SK-N-SH (cell line): ENCODE results near the gene METTL21A. TPM values are rescaled to one million over a fixed set of nuclear protein-coding genes. Genes with fewer than 3 reads are reported as not detected.

Source experiments
- CTCF ChIA-PET: fragments of 300-600, 350-600 bp; formaldehyde crosslinking; extraction: SDS; loops from one replicate; lab custom pipeline; 2021; lab: Yijun Ruan, JAX
- POLR2A ChIA-PET: fragments of 350-600 bp; sonication (Branson Sonifier 250); formaldehyde crosslinking; extraction: SDS; loops from one replicate; lab custom pipeline; 2020; ENCODE audit warnings: antibody characterized with exemption, inconsistent platforms; lab: Yijun Ruan, JAX
- DNase-seq: peaks from one replicate; pipeline ENCODE4 v3.0.0; 2012
- H2AFZ ChIP-seq: fragments of 200-600 bp; sonication (generic); 2 replicates; pipeline ENCODE4 v1.8.1; 2016; ENCODE audit warnings: antibody characterized with exemption, mild to moderate bottlenecking, low read depth
- H3F3A ChIP-seq: fragments of 200-600 bp; sonication (generic); replicated peaks from 2 replicates; pipeline ENCODE3; 2016; ENCODE audit warnings: antibody characterized with exemption, mild to moderate bottlenecking; ENCODE audit not compliant: insufficient read depth
- H3K27ac ChIP-seq, 2 experiments: fragments of 200-500 bp in 1 of 2; fragments of 200-600 bp in 1 of 2; sonication (Bioruptor generic) in 1 of 2; sonication (generic), shearing (Covaris generic) in 1 of 2; 2 replicates each; pipeline versions ENCODE4 v1.5.1 to v1.6.1; 2014 to 2016; ENCODE audit warnings: low read depth in 2 of 2, inconsistent platforms in 1 of 2, low read length in 1 of 2, mild to moderate bottlenecking in 1 of 2, mixed read lengths in 1 of 2
- H3K27me3 ChIP-seq: fragments of 200-600 bp; sonication (generic), shearing (Covaris generic); 2 replicates; pipeline ENCODE4 v1.6.1; 2016; ENCODE audit warnings: mixed run types; ENCODE audit not compliant: insufficient read depth
- H3K36me3 ChIP-seq, 2 experiments: fragments of 200-500 bp in 1 of 2; fragments of 200-600 bp in 1 of 2; sonication (Bioruptor generic) in 1 of 2; sonication (generic) in 1 of 2; replicated peaks in 1 of 2; 2 replicates each; pipeline versions ENCODE3 to v1.5.1; 2014 to 2016; ENCODE audit warnings: low read length in 1 of 2, mild to moderate bottlenecking in 1 of 2; ENCODE audit not compliant: insufficient read depth in 2 of 2, control insufficient read depth in 1 of 2
- H3K4me1 ChIP-seq, 2 experiments: fragments of 200-500 bp in 1 of 2; fragments of 200-600 bp in 1 of 2; sonication (Bioruptor generic) in 1 of 2; sonication (generic), shearing (Covaris generic) in 1 of 2; 2 replicates each; pipeline versions ENCODE4 v1.5.1 to v1.6.1; 2014 to 2016; ENCODE audit warnings: low read depth in 1 of 2, low read length in 1 of 2, mixed run types in 1 of 2; ENCODE audit not compliant: insufficient read depth in 2 of 2, control insufficient read depth in 1 of 2
- H3K4me2 ChIP-seq: fragments of 200-600 bp; sonication (generic), shearing (Covaris generic); 2 replicates; pipeline ENCODE4 v1.6.1; 2017; ENCODE audit warnings: mixed run types
- H3K4me3 ChIP-seq, 2 experiments: fragments of 200-500 bp in 1 of 2; fragments of 200-600 bp in 1 of 2; sonication (Bioruptor generic) in 1 of 2; sonication (generic), shearing (Covaris generic) in 1 of 2; 2 replicates each; pipeline versions ENCODE4 v1.5.1 to v1.8.1; 2014 to 2016; ENCODE audit warnings: low read depth in 2 of 2, inconsistent platforms in 1 of 2, low read length in 1 of 2, mild to moderate bottlenecking in 1 of 2, mixed read lengths in 1 of 2, moderate library complexity in 1 of 2
- H3K79me2 ChIP-seq: fragments of 200-600 bp; sonication (generic); 2 replicates; pipeline ENCODE4 v1.8.1; 2017; ENCODE audit warnings: mild to moderate bottlenecking; ENCODE audit not compliant: insufficient read depth
- H3K9ac ChIP-seq: fragments of 200-600 bp; sonication (generic); 2 replicates; pipeline ENCODE4 v1.6.1; 2017; ENCODE audit warnings: mixed run types
- H3K9me2 ChIP-seq: fragments of 200-600 bp; sonication (generic); 2 replicates; pipeline ENCODE4 v1.6.1; 2017; ENCODE audit warnings: mixed run types
- H3K9me3 ChIP-seq: fragments of 200-600 bp; sonication (generic); 2 replicates; pipeline ENCODE4 v1.6.1; 2017; ENCODE audit warnings: mixed run types, mild to moderate bottlenecking, moderate library complexity
- H4K20me1 ChIP-seq: fragments of 200-600 bp; sonication (generic); 2 replicates; pipeline ENCODE4 v1.6.1; 2017; ENCODE audit warnings: mild to moderate bottlenecking, mixed run types; ENCODE audit not compliant: insufficient read depth
- ELF1 ChIP-seq: IDR thresholded peaks from 2 replicates; pipeline ENCODE4 v1.4.0; 2012
- EZH2phosphoT487 ChIP-seq: fragments of 200-600 bp; sonication (generic); IDR thresholded peaks from 2 replicates; pipeline ENCODE4 v1.6.1; 2017; ENCODE audit warnings: low read depth, mixed run types, mild to moderate bottlenecking, antibody characterized with exemption, moderate library complexity, borderline replicate concordance
- FOSL2 ChIP-seq: IDR thresholded peaks from 2 replicates; pipeline ENCODE4 v1.4.0; 2012; ENCODE audit warnings: low read depth, mild to moderate bottlenecking, moderate library complexity, borderline replicate concordance
- GABPA ChIP-seq: IDR thresholded peaks from 2 replicates; pipeline ENCODE4 v1.4.0; 2012; ENCODE audit warnings: low read depth, mild to moderate bottlenecking
- GATA2 ChIP-seq: sonication (generic); formaldehyde crosslinking; IDR thresholded peaks from 2 replicates; pipeline ENCODE4 v1.5.0; 2020; ENCODE audit warnings: mild to moderate bottlenecking, missing genetic modification reagents
- JUND ChIP-seq: IDR thresholded peaks from 2 replicates; pipeline ENCODE4 v1.4.0; 2012
- MEF2A ChIP-seq: IDR thresholded peaks from 2 replicates; pipeline ENCODE4 v1.4.0; 2012; ENCODE audit warnings: low read depth, borderline replicate concordance
- NFIC ChIP-seq: IDR thresholded peaks from 2 replicates; pipeline ENCODE4 v1.4.0; 2012; ENCODE audit warnings: borderline replicate concordance
- POLR2AphosphoS5 ChIP-seq: IDR thresholded peaks from 2 replicates; pipeline ENCODE4 v1.6.1; 2012; ENCODE audit warnings: low read depth, low read length
- RCOR1 ChIP-seq: fragments of 150-350 bp; IDR thresholded peaks from 2 replicates; pipeline ENCODE4 v1.6.1; 2017; ENCODE audit warnings: antibody characterized with exemption, low read length
- TCF12 ChIP-seq: IDR thresholded peaks from 2 replicates; pipeline ENCODE4 v1.4.0; 2012
- YY1 ChIP-seq: IDR thresholded peaks from 2 replicates; pipeline ENCODE4 v1.4.0; 2012; ENCODE audit warnings: low read depth, mild to moderate bottlenecking
- WGBS: methylation state at CpG from one replicate; pipeline ENCODE4 v1.1.6; 2017; ENCODE audit warnings: low lambda C conversion rate; 5-methylcytosine and 5-hydroxymethylcytosine counted together
- polyA plus RNA-seq, 3 experiments: library from polyadenylated mRNA; depleted of rRNA; stranded (reverse); fragments of >200 nt; gene quantifications; 2 replicates each; pipeline ENCODE4 v1.2.3, GENCODE V29; 2012
- TF ChIP-seq, protein P1 (sequence below): fragments of 150-350 bp; IDR thresholded peaks from 2 replicates; pipeline ENCODE4 v1.6.1; 2017; ENCODE audit warnings: antibody characterized with exemption, low read length, low read depth, borderline replicate concordance
- TF ChIP-seq, protein P2 (sequence below): IDR thresholded peaks from 2 replicates; pipeline ENCODE4 v1.4.0; 2012; ENCODE audit warnings: low read depth, borderline replicate concordance
- TF ChIP-seq, protein P3 (sequence below): IDR thresholded peaks from 2 replicates; pipeline ENCODE4 v1.4.0; 2012; ENCODE audit warnings: low read depth
- TF ChIP-seq, protein P4 (sequence below): fragments of 150-350 bp; IDR thresholded peaks from 2 replicates; pipeline ENCODE4 v1.6.1; 2016; ENCODE audit warnings: mild to moderate bottlenecking, low read depth, low read length
- TF ChIP-seq, protein P5 (sequence below): fragments of 200-600 bp; sonication (generic); IDR thresholded peaks from 2 replicates; pipeline ENCODE4 v1.6.1; 2017; ENCODE audit warnings: antibody characterized with exemption, mild to moderate bottlenecking, moderate library complexity

Gene METTL21A
- polyA plus RNA-seq, 1 of the 3 experiments (the other 2 are of a cell fraction), result 19.4 TPM

DNA sequence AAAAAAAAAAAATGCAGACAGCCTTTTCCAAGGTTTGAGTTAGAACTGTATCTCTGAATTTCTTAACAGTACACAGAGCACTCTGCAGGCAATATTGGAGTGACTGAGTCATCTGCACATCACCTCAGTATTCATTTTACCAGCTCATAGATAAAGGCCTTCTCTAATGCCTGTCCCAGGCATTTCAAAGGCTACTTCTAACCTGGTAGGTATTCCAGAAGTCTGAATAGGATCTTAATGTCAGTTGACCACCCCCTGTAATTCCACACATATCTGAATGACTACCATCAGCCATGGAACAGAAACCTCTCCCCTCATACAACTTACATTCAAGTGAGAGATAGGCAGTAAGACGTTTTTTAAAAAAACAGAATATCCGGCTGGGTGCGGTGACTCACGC, 9.0 kb downstream of the METTL21A start:
- ChIA-PET CTCF (interaction anchor here (3.6 kb wide), 1 partner anchor 10 kb away, joined by 10 read pairs; the partner anchor contains the start of gene METTL21A), POLR2A (no interaction called here)
- WGBS, result 70% methylated on average over 4 of the region's 4 CpGs
- peak overlapping the region in 1 of 2 experiments; percentile 94; a peak in 2 of 4 replicates for H3K27ac ChIP-seq
- H3K79me2 ChIP-seq, result peaks cover 14% of the 10 kb centered on the region; the same call in 1 of the 2 replicates
- no peak overlapping the region for H2AFZ ChIP-seq
- H3K9ac ChIP-seq, result peak overlapping the region; percentile 69; the same call in 1 of the 2 replicates
- 0 out of 2 replicates have a peak overlapping the region, but pooled peaks have one; percentile 35 for H3K4me2 ChIP-seq
- H3K36me3 ChIP-seq, result peaks cover 17 to 28% of the 10 kb centered on the region in 2 experiments
- H3K9me2 ChIP-seq, result no peaks in the 10 kb centered on the region
- no peak for DNase-seq
- H3K4me1 ChIP-seq, result peaks cover 5 to 21% of the 10 kb centered on the region in 2 experiments; a peak in 3 of 4 replicates
- H3F3A ChIP-seq, result peaks cover 13% of the 10 kb centered on the region
- H4K20me1 ChIP-seq, result no peaks in the 10 kb centered on the region
- no peaks in the 10 kb centered on the region for H3K9me3 ChIP-seq
- TF ChIP-seq, protein P1, sequence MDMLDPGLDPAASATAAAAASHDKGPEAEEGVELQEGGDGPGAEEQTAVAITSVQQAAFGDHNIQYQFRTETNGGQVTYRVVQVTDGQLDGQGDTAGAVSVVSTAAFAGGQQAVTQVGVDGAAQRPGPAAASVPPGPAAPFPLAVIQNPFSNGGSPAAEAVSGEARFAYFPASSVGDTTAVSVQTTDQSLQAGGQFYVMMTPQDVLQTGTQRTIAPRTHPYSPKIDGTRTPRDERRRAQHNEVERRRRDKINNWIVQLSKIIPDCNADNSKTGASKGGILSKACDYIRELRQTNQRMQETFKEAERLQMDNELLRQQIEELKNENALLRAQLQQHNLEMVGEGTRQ, result no peak
- TF ChIP-seq JUND (no peak), TCF12 (no peak; the same call in 1 of the 2 replicates), FOSL2 (0 out of 2 replicates have a peak, but pooled peaks have one; percentile 17), YY1 (no peak), MEF2A (no peak)
- no peaks in the 10 kb centered on the region for H3K27me3 ChIP-seq
- no peak overlapping the region for H3K4me3 ChIP-seq

DNA sequence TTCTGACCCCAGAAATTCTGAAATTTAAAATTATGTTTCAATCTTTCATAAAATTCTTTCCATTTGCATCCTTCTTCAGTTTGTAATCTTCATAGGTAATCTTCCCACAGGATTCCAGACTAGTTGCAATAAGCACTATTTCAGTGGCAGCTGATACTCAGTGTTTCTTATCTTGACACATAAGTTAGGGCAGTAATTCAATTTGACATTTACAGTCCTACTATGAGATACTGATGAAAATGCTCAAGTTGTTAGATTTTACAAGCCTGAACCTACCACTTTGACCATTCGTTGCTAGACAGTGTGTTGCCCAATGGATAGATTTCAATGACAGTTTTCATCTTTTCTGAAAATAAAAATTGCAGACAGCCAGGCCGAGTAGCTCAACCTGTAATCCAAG, 10.4 kb downstream of the METTL21A start:
- Histone ChIP-seq H3K36me3 (peaks cover 12 to 22% of the 10 kb centered on the region in 2 experiments), H3K9me3 (no peaks in the 10 kb centered on the region), H3K4me2 (no peak overlapping the region), H3K4me3 (no peak overlapping the region), H3K79me2 (peaks cover 12% of the 10 kb centered on the region; the same call in 1 of the 2 replicates), H3K9me2 (no peaks in the 10 kb centered on the region), H3K4me1 (peaks cover 5 to 21% of the 10 kb centered on the region in 2 experiments; a peak in 3 of 4 replicates), H4K20me1 (no peaks in the 10 kb centered on the region), H2AFZ (no peak overlapping the region), H3K27ac (no peak overlapping the region), H3K27me3 (no peaks in the 10 kb centered on the region), H3K9ac (no peak overlapping the region), H3F3A (peaks cover 13% of the 10 kb centered on the region)
- CTCF ChIA-PET, result interaction anchor here (3.6 kb wide), 1 partner anchor 11 kb away, joined by 10 read pairs; the partner anchor contains the start of gene METTL21A
- no peak for TF ChIP-seq NFIC
- no peak for TF ChIP-seq FOSL2
- no peak for TF ChIP-seq TCF12
- TF ChIP-seq GABPA, result no peak
- TF ChIP-seq, protein P2, sequence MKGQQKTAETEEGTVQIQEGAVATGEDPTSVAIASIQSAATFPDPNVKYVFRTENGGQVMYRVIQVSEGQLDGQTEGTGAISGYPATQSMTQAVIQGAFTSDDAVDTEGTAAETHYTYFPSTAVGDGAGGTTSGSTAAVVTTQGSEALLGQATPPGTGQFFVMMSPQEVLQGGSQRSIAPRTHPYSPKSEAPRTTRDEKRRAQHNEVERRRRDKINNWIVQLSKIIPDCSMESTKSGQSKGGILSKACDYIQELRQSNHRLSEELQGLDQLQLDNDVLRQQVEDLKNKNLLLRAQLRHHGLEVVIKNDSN, result no peak
- TF ChIP-seq, protein P3, sequence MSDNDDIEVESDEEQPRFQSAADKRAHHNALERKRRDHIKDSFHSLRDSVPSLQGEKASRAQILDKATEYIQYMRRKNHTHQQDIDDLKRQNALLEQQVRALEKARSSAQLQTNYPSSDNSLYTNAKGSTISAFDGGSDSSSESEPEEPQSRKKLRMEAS, result no peak
- TF ChIP-seq JUND, result no peak
- TF ChIP-seq MEF2A, result no peak
- no peak for TF ChIP-seq RCOR1
- TF ChIP-seq EZH2phosphoT487, result no peak
- TF ChIP-seq, protein P4, sequence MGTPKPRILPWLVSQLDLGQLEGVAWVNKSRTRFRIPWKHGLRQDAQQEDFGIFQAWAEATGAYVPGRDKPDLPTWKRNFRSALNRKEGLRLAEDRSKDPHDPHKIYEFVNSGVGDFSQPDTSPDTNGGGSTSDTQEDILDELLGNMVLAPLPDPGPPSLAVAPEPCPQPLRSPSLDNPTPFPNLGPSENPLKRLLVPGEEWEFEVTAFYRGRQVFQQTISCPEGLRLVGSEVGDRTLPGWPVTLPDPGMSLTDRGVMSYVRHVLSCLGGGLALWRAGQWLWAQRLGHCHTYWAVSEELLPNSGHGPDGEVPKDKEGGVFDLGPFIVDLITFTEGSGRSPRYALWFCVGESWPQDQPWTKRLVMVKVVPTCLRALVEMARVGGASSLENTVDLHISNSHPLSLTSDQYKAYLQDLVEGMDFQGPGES, result no peak
- no peak for TF ChIP-seq ELF1
- no peak for TF ChIP-seq POLR2AphosphoS5
- TF ChIP-seq GATA2 (CRISPR knock-in tag), result no peak
- TF ChIP-seq, protein P5, sequence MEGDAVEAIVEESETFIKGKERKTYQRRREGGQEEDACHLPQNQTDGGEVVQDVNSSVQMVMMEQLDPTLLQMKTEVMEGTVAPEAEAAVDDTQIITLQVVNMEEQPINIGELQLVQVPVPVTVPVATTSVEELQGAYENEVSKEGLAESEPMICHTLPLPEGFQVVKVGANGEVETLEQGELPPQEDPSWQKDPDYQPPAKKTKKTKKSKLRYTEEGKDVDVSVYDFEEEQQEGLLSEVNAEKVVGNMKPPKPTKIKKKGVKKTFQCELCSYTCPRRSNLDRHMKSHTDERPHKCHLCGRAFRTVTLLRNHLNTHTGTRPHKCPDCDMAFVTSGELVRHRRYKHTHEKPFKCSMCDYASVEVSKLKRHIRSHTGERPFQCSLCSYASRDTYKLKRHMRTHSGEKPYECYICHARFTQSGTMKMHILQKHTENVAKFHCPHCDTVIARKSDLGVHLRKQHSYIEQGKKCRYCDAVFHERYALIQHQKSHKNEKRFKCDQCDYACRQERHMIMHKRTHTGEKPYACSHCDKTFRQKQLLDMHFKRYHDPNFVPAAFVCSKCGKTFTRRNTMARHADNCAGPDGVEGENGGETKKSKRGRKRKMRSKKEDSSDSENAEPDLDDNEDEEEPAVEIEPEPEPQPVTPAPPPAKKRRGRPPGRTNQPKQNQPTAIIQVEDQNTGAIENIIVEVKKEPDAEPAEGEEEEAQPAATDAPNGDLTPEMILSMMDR, result no peak
- POLR2A ChIA-PET, result no interaction called here
- DNase-seq, result no peak
- 96% methylated on average over 2 of the region's 2 CpGs for WGBS
